Vagina (tissue), 2 donors: Measurements from ENCODE around the gene SNTB2. TPM values are rescaled to one million over a fixed set of nuclear protein-coding genes. Genes with fewer than 3 reads are reported as not detected.

Source experiments
- DNase-seq, 2 donors: peaks; one replicate each; pipeline ENCODE4 v3.0.0-alpha.2; 2017; ENCODE audit errors: extremely low spot score in 2 of 2
- H3K27ac ChIP-seq: fragments of 200-600 bp; sonication (generic); one replicate; pipeline ENCODE4 v1.5.1; 2019
- H3K27me3 ChIP-seq: fragments of 200-600 bp; sonication (generic); one replicate; pipeline ENCODE4 v1.5.1; 2019
- H3K36me3 ChIP-seq, 2 donors: fragments of 200-600 bp; sonication (generic); one replicate each; pipeline ENCODE4 v1.5.1; 2017 to 2019
- H3K4me1 ChIP-seq: fragments of 200-600 bp; sonication (generic); one replicate; pipeline ENCODE4 v1.5.1; 2019
- H3K4me3 ChIP-seq, 2 donors: fragments of 200-600 bp; sonication (generic); 1 replicate in 1 of 2; 2 replicates in 1 of 2; pipeline ENCODE4 v1.5.1; 2016 to 2019
- H3K9me3 ChIP-seq: fragments of 200-600 bp; sonication (generic); one replicate; pipeline ENCODE4 v1.5.1; 2019
- CTCF ChIP-seq, 3 experiments: fragments of 450-650 bp in 2 of 3; fragments of 200-600 bp in 1 of 3; sonication (generic) in 1 of 3; IDR thresholded peaks; one replicate each; pipeline ENCODE4 v1.5.1; 2017 to 2019; ENCODE audit warnings: antibody characterized with exemption in 3 of 3, mild to moderate bottlenecking in 2 of 3, moderate library complexity in 2 of 3
- POLR2A ChIP-seq, 2 donors: fragments of 450-650 bp; IDR thresholded peaks; one replicate each; pipeline ENCODE4 v1.6.1; 2017; ENCODE audit warnings: antibody characterized with exemption in 2 of 2, mild to moderate bottlenecking in 2 of 2, moderate library complexity in 2 of 2
- POLR2AphosphoS5 ChIP-seq, 2 donors: sonication (generic); formaldehyde crosslinking; IDR thresholded peaks; one replicate each; pipeline ENCODE4 v1.9.0; 2017; ENCODE audit warnings: antibody characterized with exemption in 2 of 2, mild to moderate bottlenecking in 2 of 2, low read depth in 1 of 2; ENCODE audit not compliant: insufficient read depth in 1 of 2
- intact Hi-C: fragments of 100-400 bp; cut with DNase I; formaldehyde crosslinking; loops from one replicate; pipeline ENCODE4 v1.15.1; 2023
- total RNA-seq: library from RNA; depleted of rRNA; stranded (reverse); fragments of >200 nt; gene quantifications from one replicate; pipeline ENCODE4 v1.2.3, GENCODE V29; 2016

The SNTB2 gene
- total RNA-seq, 1 donor from 2014 or later, result 50.8 TPM

- peak overlapping the region; percentile 87 for H3K27ac ChIP-seq
- peaks cover 0 to 50% of the 10 kb centered on the region in 2 donors for H3K36me3 ChIP-seq
- intact Hi-C loops, result no loop called here
- no peaks in the 10 kb centered on the region for H3K27me3 ChIP-seq
- peaks cover 39% of the 10 kb centered on the region for H3K4me1 ChIP-seq
- H3K4me3 ChIP-seq, result peak overlapping the region; percentile 82 to 93
- TF ChIP-seq POLR2A (IDR thresholded peaks at IDR 0.05) (no peak), CTCF (IDR thresholded peaks at IDR 0.05) (no peak), POLR2AphosphoS5 (IDR thresholded peaks at IDR 0.05; ENCODE audit: insufficient read depth in 1 of 2, low read depth in 1 of 2) (no peak)
- no peaks in the 10 kb centered on the region for H3K9me3 ChIP-seq
- DNase-seq, result no peak
Measured at GRCh38 chr16:69338557-69339288, 151.8 kb downstream of the SNTB2 start.

- no peaks in the 10 kb centered on the region for H3K9me3 ChIP-seq
- H3K4me3 ChIP-seq, result peak within 1 kb of the TSS; percentile 82 to 93
- H3K36me3 ChIP-seq, result peaks cover 0 to 42% of the 10 kb centered on the region in 2 donors
- no peaks in the 10 kb centered on the region for H3K27me3 ChIP-seq
- TF ChIP-seq POLR2AphosphoS5 (IDR thresholded peaks at IDR 0.05; ENCODE audit: insufficient read depth in 1 of 2, low read depth in 1 of 2) (peak; percentile 79 to 97), POLR2A (IDR thresholded peaks at IDR 0.05) (no peak), CTCF (IDR thresholded peaks at IDR 0.05) (peak; percentile 64 to 84 (median 79))
- H3K27ac ChIP-seq, result peak within 1 kb of the TSS; percentile 87
- DNase-seq, result peak in 1 of 2 donors; percentile 97
- peaks cover 39% of the 10 kb centered on the region for H3K4me1 ChIP-seq
- intact Hi-C loops, result no loop called here
Measured at GRCh38 chr16:69339289-69340094, 152.5 kb downstream of the SNTB2 start, which contains the start of the genes COG8 and NIP7. Gene COG8, minus strand, starts transcription at chr16:69339564. Its CDS starts 12 bp downstream, at chr16:69339552. Gene NIP7, plus strand, starts transcription at chr16:69339772. Its CDS starts 58 bp downstream, at chr16:69339830.

GRCh38 chr16:69340095-69340644, 153.2 kb downstream of the SNTB2 start:
- intact Hi-C loops, result no loop called here
- TF ChIP-seq POLR2A (IDR thresholded peaks at IDR 0.05), result no peak
- no peak for TF ChIP-seq POLR2AphosphoS5 (IDR thresholded peaks at IDR 0.05; ENCODE audit: insufficient read depth in 1 of 2, low read depth in 1 of 2)
- TF ChIP-seq CTCF (IDR thresholded peaks at IDR 0.05), result no peak
- no peak for DNase-seq
- Histone ChIP-seq H3K27me3 (no peaks in the 10 kb centered on the region), H3K27ac (peak overlapping the region; percentile 87), H3K4me3 (peak overlapping the region; percentile 82 to 93), H3K9me3 (no peaks in the 10 kb centered on the region), H3K36me3 (peaks cover 0 to 36% of the 10 kb centered on the region in 2 donors), H3K4me1 (peaks cover 39% of the 10 kb centered on the region)

- peaks cover 0 to 21% of the 10 kb centered on the region in 2 donors for H3K36me3 ChIP-seq
- H3K27me3 ChIP-seq, result no peaks in the 10 kb centered on the region
- DNase-seq, result no peak
- no peak overlapping the region for H3K27ac ChIP-seq
- intact Hi-C loops, result no loop called here
- H3K9me3 ChIP-seq, result no peaks in the 10 kb centered on the region
- no peak for TF ChIP-seq CTCF (IDR thresholded peaks at IDR 0.05)
- no peak for TF ChIP-seq POLR2A (IDR thresholded peaks at IDR 0.05)
- TF ChIP-seq POLR2AphosphoS5 (IDR thresholded peaks at IDR 0.05; ENCODE audit: insufficient read depth in 1 of 2, low read depth in 1 of 2), result no peak
- peaks cover 14% of the 10 kb centered on the region for H3K4me1 ChIP-seq
- H3K4me3 ChIP-seq, result no peak overlapping the region
Measured at GRCh38 chr16:69344171-69344570, 157.2 kb downstream of the SNTB2 start.
